B cell (primary cell): ENCODE data around the gene PYGL.

ENCODE experiments used
- CTCF ChIP-seq: fragments of 200-600 bp; IDR thresholded peaks from one replicate; pipeline ENCODE4 v1.8.0; 2022; ENCODE audit warnings: antibody characterized with exemption, mild to moderate bottlenecking
- EZH2 ChIP-seq: IDR thresholded peaks from 2 replicates; pipeline ENCODE4 v1.6.1; 2012; ENCODE audit warnings: borderline replicate concordance, low read depth, mild to moderate bottlenecking, moderate library complexity, low read length; ENCODE audit not compliant: insufficient read depth, poor library complexity, severe bottlenecking

GRCh38 chr14:50917449-50917848 is 26.8 kb downstream of the PYGL start:
- TF ChIP-seq CTCF (no peak), EZH2 (no peak)
